KMS-11 (cell line): ENCODE measurements around the gene RNGTT.

Experiments
- H2AFZ ChIP-seq: fragments of 200-600 bp; sonication (generic); 2 replicates; pipeline ENCODE4 v1.6.1; 2016; ENCODE audit warnings: antibody characterized with exemption, mixed run types, low read depth
- H3K27ac ChIP-seq: fragments of 200-600 bp; sonication (generic); 2 replicates; pipeline ENCODE4 v1.6.1; 2016; ENCODE audit warnings: mild to moderate bottlenecking, mixed run types
- H3K27me3 ChIP-seq: fragments of 200-600 bp; sonication (generic); 2 replicates; pipeline ENCODE4 v1.6.1; 2017; ENCODE audit warnings: mild to moderate bottlenecking, low read depth, mixed run types, moderate library complexity; ENCODE audit not compliant: insufficient read depth
- H3K36me3 ChIP-seq: fragments of 200-600 bp; sonication (generic); 2 replicates; pipeline ENCODE4 v1.6.1; 2017; ENCODE audit warnings: mild to moderate bottlenecking, mixed run types; ENCODE audit not compliant: insufficient read depth
- H3K4me1 ChIP-seq: fragments of 200-600 bp; sonication (generic); 2 replicates; pipeline ENCODE4 v1.6.1; 2016; ENCODE audit warnings: mild to moderate bottlenecking, low read depth, mixed run types; ENCODE audit not compliant: poor library complexity, severe bottlenecking
- H3K4me2 ChIP-seq: fragments of 200-600 bp; sonication (generic); 2 replicates; pipeline ENCODE4 v1.7.0; 2016; ENCODE audit warnings: mild to moderate bottlenecking, mixed run types
- H3K4me3 ChIP-seq: fragments of 200-600 bp; sonication (generic); IDR thresholded peaks from 2 replicates; pipeline ENCODE4 v1.6.1; 2017; ENCODE audit warnings: low read depth, low read length, mixed read lengths; ENCODE audit not compliant: insufficient read depth
- H3K79me2 ChIP-seq: fragments of 200-600 bp; sonication (generic); 2 replicates; pipeline ENCODE4 v1.6.1; 2016; ENCODE audit warnings: low read depth, mixed run types; ENCODE audit not compliant: insufficient read depth
- H3K9ac ChIP-seq: fragments of 200-600 bp; sonication (generic); 2 replicates; pipeline ENCODE4 v1.6.1; 2016; ENCODE audit warnings: mild to moderate bottlenecking, mixed run types
- H4K20me1 ChIP-seq: fragments of 200-600 bp; sonication (generic); 2 replicates; pipeline ENCODE4 v1.6.1; 2016; ENCODE audit warnings: mild to moderate bottlenecking, mixed run types; ENCODE audit not compliant: insufficient read depth
- TF ChIP-seq, protein P1 (sequence below): fragments of 200-600 bp; sonication (generic); conservative IDR thresholded peaks from 2 replicates; pipeline ENCODE4 v1.6.1; 2017; ENCODE audit warnings: low read depth, mild to moderate bottlenecking, antibody characterized with exemption, low read length, moderate library complexity, mixed read lengths

The RNGTT gene

DNA sequence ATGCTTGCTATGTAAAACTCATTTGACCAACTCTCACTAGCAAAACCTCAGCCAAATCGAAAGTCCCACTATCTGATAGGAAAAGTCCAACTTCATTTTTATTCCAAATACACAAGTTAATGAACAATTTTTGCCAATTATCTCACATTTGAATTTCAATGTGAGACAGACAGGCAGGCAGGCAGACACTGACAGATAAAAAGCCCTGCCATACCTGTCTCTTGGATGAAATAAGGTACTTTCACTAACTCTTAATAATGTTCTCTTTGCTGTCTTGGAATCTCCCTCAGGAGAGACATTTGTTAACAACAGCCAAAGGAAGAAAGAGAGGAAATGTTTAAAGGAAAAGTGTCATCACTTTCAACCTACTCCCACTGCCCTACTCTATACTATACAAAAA lies 82.0 kb downstream of the RNGTT start:
- no peak overlapping the region for H2AFZ ChIP-seq
- no peak overlapping the region for H3K27ac ChIP-seq
- peak overlapping the region; percentile 13; the same call in 1 of the 2 replicates for H3K4me2 ChIP-seq
- H3K9ac ChIP-seq, result no peak overlapping the region
- TF ChIP-seq, protein P1, sequence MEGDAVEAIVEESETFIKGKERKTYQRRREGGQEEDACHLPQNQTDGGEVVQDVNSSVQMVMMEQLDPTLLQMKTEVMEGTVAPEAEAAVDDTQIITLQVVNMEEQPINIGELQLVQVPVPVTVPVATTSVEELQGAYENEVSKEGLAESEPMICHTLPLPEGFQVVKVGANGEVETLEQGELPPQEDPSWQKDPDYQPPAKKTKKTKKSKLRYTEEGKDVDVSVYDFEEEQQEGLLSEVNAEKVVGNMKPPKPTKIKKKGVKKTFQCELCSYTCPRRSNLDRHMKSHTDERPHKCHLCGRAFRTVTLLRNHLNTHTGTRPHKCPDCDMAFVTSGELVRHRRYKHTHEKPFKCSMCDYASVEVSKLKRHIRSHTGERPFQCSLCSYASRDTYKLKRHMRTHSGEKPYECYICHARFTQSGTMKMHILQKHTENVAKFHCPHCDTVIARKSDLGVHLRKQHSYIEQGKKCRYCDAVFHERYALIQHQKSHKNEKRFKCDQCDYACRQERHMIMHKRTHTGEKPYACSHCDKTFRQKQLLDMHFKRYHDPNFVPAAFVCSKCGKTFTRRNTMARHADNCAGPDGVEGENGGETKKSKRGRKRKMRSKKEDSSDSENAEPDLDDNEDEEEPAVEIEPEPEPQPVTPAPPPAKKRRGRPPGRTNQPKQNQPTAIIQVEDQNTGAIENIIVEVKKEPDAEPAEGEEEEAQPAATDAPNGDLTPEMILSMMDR, result no peak
- H4K20me1 ChIP-seq, result no peaks in the 10 kb centered on the region
- peaks cover 15% of the 10 kb centered on the region for H3K4me1 ChIP-seq
- no peak overlapping the region for H3K4me3 ChIP-seq
- H3K79me2 ChIP-seq, result no peaks in the 10 kb centered on the region
- no peaks in the 10 kb centered on the region for H3K27me3 ChIP-seq
- no peaks in the 10 kb centered on the region for H3K36me3 ChIP-seq

DNA sequence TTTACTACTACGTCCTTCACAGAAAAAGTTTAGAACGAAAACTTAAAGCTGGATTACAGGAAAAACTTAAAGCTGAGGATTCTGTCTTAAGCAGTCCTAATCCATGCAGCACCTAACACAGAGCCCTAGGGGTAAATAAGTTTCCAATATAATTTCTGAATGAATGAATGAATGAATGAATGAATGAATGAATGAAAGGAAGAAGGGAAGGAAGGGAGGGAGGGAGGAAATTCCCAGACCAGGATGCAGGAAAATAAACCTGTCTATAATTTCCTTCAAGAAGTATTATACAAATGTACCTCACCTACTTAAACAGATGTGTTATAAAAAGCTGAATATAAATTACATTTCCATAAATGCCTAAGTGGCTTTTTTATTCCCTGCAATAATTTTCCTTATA lies 83.4 kb downstream of the RNGTT start:
- Histone ChIP-seq H3K79me2 (no peaks in the 10 kb centered on the region), H3K4me2 (no peak overlapping the region), H3K27me3 (no peaks in the 10 kb centered on the region), H2AFZ (no peak overlapping the region), H3K4me1 (peaks cover 15% of the 10 kb centered on the region), H3K27ac (no peak overlapping the region), H3K9ac (no peak overlapping the region), H4K20me1 (no peaks in the 10 kb centered on the region), H3K36me3 (no peaks in the 10 kb centered on the region), H3K4me3 (no peak overlapping the region)
- TF ChIP-seq, protein P1, result no peak

GRCh38 chr6:88877893-88878292 lies 85.5 kb downstream of the RNGTT start:
- Histone ChIP-seq H3K4me1 (peaks cover 15% of the 10 kb centered on the region), H3K4me3 (no peak overlapping the region), H3K36me3 (no peaks in the 10 kb centered on the region), H2AFZ (no peak overlapping the region), H3K4me2 (no peak overlapping the region), H3K27me3 (no peaks in the 10 kb centered on the region), H3K9ac (no peak overlapping the region), H3K79me2 (no peaks in the 10 kb centered on the region), H4K20me1 (no peaks in the 10 kb centered on the region), H3K27ac (no peak overlapping the region)
- TF ChIP-seq, protein P1, result no peak

DNA sequence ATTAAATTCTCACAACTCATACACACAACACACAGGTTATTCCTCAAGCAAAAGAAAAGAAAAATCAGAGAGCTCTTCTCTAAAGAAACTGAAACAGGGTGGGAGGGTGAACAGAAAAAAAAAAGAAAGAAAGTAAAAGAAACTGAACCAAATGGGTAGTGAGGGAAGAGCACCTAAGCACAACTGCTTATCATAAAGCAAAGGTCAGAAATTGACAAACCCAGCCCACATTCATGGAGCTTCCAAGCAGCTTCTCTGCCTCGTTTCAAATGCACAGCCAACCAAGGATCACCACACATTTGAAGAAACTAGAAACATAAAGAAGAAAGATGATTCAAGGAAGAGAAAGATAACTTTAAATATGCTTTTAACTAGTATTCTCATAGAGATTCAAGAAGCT lies 90.5 kb downstream of the RNGTT start:
- no peak overlapping the region for H3K27ac ChIP-seq
- H2AFZ ChIP-seq, result no peak overlapping the region
- no peak overlapping the region for H3K9ac ChIP-seq
- TF ChIP-seq, protein P1, result no peak
- no peaks in the 10 kb centered on the region for H4K20me1 ChIP-seq
- peaks cover 19% of the 10 kb centered on the region for H3K4me1 ChIP-seq
- H3K79me2 ChIP-seq, result no peaks in the 10 kb centered on the region
- no peak overlapping the region for H3K4me3 ChIP-seq
- H3K36me3 ChIP-seq, result no peaks in the 10 kb centered on the region
- H3K4me2 ChIP-seq, result no peak overlapping the region
- H3K27me3 ChIP-seq, result no peaks in the 10 kb centered on the region

GRCh38 chr6:88871498-88871897 lies 91.9 kb downstream of the RNGTT start:
- Histone ChIP-seq H3K79me2 (no peaks in the 10 kb centered on the region), H3K4me2 (no peak overlapping the region), H3K9ac (no peak overlapping the region), H2AFZ (no peak overlapping the region), H3K27me3 (no peaks in the 10 kb centered on the region), H3K4me1 (peaks cover 19% of the 10 kb centered on the region), H3K4me3 (no peak overlapping the region), H3K36me3 (no peaks in the 10 kb centered on the region), H3K27ac (no peak overlapping the region), H4K20me1 (no peaks in the 10 kb centered on the region)
- TF ChIP-seq, protein P1, result no peak
